Activated naive CD4-positive, alpha-beta T cell treated with Interleukin-2 at 50 U/mL for 16 hours (primary cell): ENCODE data around the gene SGCB.

Source experiments
- DNase-seq: peaks from one replicate; pipeline ENCODE4 v3.0.0-alpha.2; 2020

Gene SGCB

DNA sequence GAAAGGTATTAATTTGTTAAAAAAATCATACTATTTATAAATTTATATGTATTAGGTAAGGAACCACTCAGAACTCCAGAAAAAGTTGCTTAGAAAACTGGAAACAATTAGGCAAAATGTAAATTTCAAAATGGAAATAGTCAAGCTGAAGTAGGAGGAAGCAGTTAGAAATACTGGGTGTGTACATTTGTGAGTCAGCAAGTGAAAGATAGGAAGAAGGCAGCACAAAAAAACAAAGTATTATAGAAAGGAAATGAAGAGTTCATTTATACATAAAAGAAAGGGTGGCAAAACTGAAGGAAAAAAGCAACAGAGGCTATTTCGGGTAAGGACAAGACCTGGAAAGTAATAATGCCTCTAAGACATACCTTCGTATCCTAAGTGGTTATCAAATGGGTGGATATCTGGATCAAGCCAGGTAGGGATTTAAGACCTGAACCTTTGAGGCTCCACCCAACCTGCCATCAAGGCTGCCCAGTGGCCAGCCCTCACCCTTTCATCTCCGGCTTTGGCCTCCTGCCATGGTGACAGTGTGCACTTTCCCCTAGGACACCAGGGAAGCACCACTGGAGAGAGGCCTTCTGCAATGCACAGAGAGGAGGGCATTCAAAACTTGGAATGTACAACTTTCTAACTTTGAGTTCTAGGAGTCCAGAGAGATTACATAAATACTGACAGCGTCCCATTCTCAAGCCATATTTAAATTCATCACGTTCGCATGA is 18.0 kb downstream of the SGCB start, which contains the start of gene LRRC66:
Gene LRRC66, minus strand, starts transcription at position 428 of the 722 bp plus-strand sequence. CDS start 2,750 bp downstream, outside the sequence.
- DNase-seq: no peak

DNA sequence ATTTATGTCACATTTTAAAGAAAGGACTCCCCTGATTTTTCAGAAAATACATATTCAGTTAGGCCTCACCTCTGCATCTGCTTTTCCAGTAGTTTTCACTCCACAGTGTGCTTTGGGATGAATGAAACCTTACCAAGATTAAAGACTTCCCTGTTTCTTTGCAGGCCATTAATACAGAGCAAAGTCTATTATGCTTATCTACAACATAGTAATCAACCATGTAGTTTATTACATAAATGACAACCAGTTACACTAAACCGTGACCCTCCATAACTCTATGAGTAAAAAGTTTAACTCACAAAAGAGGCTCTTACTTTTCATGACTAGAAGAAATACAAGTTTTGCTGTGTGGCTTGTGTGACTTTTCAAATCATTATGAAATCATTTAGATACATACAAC is 20.3 kb downstream of the SGCB start:
- no peak for DNase-seq

DNA sequence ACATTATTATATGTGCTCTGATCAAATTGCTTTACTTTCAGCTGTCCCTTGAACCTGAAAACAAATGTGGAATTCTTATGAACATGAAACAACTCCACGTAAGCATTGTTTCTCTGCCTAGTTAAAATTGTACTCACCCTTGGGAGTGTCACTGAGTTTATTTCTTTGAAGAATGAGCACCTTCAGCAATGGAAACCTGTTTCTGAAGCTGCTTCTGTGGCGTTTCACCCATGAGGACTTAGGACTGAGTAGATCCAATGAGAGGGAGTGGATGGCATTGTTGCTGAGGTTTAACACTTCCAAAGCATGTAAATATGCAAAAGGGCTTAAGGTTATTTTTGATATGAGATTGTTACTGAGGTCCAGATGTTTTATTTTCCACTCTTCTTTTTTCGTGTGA is 21.1 kb downstream of the SGCB start:
- DNase-seq: no peak

- no peak for DNase-seq
These were observed 22.7 kb downstream of the SGCB start for GRCh38 chr4:52015366-52015765.

GRCh38 chr4:52014903-52015302 is 23.2 kb downstream of the SGCB start:
- DNase-seq: no peak

DNA sequence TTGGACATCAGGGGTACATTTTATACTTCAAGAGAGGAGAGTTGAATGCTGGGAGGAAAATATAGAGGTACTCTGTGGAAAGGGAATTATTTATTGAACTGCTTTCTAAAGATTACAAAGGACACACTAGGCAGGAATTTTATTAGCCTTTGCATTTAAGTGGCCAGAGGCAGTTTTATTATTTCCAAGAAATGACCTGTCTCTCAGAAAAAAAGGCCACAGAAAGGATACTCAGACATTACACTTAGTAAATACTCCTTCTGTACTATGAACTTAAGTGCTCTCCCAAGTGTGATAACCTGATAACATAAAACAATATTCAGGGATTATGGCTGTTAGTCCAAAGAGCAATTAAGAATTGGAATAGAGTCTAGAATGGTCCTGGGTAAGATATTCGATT is 25.4 kb downstream of the SGCB start:
- no peak for DNase-seq

- no peak for DNase-seq
These were observed 27.1 kb downstream of the SGCB start for GRCh38 chr4:52010986-52011385.

DNA sequence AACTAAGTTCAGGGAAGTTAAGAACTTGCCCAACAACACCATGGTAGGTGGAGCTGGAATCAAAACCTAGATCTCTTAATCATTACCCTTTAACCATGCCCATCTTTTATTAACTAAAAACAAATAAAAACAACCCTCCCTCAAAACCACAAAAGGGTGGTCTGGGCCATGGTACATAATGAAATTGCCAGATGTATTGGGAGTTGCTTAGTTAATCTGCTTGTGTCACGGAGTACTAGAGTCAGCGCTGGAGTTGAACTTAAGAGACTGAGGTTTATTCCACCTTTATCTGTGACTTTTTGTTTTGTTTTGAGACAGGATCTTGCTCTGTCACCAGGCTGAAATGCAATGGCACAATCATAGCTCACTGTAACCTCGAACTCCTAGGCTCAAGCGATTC is 31.2 kb downstream of the SGCB start:
- DNase-seq: no peak

DNA sequence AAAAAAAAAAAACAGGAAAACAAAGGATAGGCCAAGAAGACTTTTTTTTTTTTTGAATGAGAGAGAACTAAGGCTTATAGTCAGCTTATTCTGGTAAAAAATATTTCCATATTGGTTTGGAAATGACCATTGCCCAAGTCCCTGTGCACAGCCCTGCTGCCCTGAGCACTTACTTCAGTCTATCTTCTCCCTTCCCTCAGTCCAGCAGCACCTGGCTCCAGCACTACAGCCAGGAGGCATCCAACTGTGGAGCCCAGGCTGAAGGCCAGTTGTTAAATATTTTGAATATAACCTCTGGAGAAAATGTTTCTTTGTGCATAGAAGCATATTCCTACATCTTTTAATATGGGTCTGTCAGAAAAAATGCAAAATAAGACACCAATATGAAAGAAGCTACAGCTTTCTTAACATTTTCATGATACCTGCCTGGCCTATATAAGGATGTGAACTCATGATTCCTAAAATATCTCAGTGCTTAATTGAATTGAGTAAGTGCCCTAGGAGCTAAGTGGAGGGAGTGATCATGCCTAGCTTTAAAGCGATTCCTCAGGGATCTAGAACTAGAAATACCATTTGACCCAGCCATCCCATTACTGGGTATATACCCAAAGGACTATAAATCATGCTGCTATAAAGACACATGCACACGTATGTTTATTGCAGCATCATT is 32.4 kb downstream of the SGCB start:
- DNase-seq: no peak

DNA sequence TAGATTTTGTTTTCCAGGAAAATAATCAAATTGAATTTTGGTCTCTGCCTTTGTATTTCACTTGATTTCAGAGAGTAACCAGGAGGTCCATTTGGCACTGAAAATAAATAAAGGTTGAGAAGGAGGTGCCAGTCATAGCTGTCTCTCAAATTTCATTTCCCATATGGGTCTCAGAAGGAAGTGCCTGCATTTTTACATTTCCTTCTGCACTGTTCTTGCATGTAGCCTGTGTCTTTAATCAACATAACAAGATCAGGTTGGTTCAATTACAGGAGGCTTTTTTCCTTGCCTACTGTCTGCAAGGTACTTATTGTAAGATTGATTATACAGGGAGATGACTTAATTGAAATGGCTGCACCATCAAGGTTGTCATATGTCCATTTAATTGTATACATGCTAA is 33.7 kb downstream of the SGCB start:
- no peak for DNase-seq

DNA sequence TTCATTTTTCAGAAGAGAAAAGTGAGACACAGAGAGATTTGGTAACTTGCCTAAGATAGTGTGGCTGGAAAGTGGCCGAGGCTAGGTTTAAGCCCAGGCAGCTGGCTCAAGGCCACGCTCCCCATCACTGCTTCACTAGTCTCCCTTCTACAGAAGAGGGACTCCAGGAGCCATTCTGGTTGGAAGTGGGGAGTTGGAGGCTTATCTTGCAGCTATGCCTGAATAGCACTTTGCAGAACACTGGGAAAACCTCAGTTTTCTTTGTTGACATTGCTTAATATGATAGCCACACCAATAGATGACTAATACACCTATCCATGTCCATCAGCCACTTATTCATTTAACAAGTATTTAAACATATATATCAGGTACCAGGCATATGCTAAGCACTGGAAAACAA is 36.5 kb downstream of the SGCB start:
- no peak for DNase-seq

- no peak for DNase-seq
These were observed 38.8 kb downstream of the SGCB start for GRCh38 chr4:51999250-51999649.

DNA sequence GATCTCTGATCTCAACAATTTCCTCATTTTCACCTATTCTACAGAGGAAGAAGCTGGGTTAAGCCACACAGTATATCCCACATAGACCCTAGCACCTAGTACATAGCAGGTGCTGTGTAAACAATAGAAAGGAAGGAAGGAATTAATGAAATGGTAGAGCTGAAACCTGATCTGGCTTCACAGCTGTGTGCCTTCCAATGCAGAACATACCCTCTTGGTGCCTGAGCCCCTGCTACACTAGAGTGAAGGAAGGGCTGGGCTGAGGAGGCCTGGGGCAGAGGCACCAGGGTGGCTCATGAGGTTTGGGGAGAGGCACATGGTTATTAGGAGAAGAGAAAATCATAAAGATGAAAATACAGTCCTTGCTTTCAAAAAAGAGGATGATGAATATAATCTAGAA is 39.3 kb downstream of the SGCB start:
- no peak for DNase-seq

GRCh38 chr4:51997647-51998046 is 40.5 kb downstream of the SGCB start:
- no peak for DNase-seq

DNA sequence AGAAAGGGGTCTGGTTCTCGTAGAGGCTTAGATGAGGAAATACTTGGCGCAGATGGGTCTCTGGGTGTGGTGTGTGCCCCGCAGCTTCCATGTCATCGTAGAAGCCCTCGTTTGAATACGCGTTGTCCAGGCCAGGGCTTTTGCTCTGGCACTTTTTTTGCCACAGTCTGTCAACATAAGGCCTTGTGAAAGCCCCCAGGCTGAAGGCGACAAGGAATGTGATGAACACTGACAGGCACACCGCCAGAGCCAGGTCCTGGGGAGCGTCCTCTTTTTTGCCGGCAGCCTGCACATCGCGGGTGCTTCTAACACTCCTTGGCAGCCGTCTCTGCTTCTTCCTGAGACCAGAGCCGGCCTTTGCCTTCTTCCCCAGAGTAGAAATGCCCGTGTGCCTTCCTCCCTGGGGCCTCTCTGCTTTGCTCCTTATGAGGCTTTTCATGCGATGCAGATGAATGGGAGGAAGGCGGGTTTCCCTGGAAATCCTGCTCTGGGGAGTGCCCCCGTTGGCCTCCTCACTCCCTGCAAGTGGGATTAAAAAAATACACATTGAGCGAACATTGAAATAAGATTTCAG is 42.4 kb downstream of the SGCB start:
- no peak for DNase-seq
